IPS-NIHi7 (cell line): ENCODE data around the gene GSTA2.
"Not testable (repeated sequence)": the region's sequence is repeated elsewhere in the genome, so short reads cannot be mapped to it uniquely, and the experiment has no call there.

ENCODE experiments used
- DNase-seq: peaks from one replicate; pipeline ENCODE4 v3.0.0; 2012; ENCODE audit warnings: mixed read lengths; ENCODE audit errors: extremely low spot score

The GSTA2 gene

DNA sequence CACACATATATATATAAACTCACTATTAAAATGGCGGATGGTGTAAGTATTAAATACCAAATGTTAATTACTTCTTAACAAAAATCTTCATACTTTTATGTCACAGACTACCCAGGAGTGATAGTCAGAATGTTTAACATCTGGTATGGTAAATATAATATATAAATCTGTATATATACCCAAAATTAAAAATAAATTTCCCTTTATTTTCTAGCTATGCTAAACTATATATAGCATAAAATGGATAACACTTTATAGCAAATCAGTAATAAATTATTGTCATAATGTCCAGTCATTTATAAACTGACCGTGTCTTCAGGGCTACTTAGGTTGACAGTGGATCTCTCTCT, 37.1 kb downstream of the GSTA2 start:
- DNase-seq = no peak

DNA sequence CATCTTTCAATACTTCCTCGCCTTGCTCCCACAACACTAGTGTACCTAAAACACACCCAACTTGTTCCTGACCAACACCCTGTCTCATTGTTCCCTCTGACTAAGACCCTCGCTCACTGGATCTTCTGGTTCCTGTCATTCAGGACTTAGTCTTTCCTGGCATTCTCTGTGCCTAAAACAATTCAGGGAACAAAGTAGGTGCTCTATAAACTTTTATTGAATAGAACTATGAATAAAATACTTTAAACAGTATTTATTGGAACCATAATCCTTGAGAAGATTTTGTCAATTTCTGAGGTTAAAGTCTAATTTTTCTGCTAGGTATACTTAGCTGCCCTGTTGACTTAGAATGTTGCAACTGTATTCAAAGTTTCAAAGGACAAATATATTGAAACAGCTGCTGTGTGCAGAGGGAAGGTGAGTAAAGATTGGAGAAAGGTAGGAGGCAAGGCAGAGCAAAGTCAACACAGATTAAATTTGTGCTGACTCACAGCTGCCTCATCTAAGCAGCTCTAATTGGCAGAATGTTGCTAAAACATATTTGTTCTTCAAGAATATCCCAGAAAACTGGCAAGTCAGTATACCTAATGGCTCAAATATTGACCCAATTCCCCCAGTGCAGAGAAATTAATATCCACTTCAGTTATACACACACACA, 37.6 kb downstream of the GSTA2 start:
- no peak for DNase-seq

- no peak for DNase-seq
Measured at GRCh38 chr6:52725143-52725534, 38.1 kb downstream of the GSTA2 start.

GRCh38 chr6:52724406-52725121, 38.7 kb downstream of the GSTA2 start:
- DNase-seq = peak; percentile 86

DNA sequence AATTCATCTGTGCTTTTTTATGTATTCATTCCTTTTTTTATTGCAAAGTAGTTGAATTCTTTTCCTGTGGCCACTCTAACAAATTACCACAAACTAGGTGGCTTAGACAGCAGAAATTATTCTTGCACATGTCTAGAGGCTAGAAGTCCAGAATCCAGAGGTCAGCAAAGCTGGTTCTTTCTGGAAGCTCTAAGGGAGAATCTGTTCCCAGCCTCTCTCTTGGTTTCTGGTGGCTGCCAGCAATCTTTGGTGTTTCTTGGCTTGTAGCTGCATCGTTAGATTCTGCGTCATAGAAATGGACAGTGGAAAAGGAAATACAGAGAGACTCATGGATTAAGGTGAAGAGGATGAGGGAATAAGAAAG, 39.3 kb downstream of the GSTA2 start:
- DNase-seq = no peak

GRCh38 chr6:52720321-52720720, 43.0 kb downstream of the GSTA2 start:
- DNase-seq = no peak

DNA sequence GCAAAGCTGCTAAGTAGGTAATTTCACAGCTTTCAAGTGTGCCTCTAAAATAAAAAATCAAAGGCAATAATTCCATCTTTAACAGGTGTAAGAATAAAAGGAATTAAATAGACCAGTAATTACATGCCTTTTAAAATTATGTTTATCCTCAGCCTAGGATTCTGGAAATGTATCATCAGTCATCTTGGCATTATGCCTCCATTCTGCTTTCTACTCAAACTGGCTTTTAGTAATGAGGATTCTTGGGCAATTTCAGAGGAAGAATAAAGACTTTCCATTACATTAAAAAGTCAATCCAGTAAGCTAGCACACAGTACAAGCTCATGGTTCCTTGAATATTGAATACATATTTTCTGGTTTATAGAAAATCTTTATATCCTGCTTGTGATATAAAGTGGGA, 44.7 kb downstream of the GSTA2 start:
- no peak for DNase-seq

GRCh38 chr6:52714761-52715160, 48.5 kb downstream of the GSTA2 start:
- not testable (repeated sequence) for DNase-seq

- DNase-seq = no peak
Measured at GRCh38 chr6:52712136-52712535, 51.1 kb downstream of the GSTA2 start.

DNA sequence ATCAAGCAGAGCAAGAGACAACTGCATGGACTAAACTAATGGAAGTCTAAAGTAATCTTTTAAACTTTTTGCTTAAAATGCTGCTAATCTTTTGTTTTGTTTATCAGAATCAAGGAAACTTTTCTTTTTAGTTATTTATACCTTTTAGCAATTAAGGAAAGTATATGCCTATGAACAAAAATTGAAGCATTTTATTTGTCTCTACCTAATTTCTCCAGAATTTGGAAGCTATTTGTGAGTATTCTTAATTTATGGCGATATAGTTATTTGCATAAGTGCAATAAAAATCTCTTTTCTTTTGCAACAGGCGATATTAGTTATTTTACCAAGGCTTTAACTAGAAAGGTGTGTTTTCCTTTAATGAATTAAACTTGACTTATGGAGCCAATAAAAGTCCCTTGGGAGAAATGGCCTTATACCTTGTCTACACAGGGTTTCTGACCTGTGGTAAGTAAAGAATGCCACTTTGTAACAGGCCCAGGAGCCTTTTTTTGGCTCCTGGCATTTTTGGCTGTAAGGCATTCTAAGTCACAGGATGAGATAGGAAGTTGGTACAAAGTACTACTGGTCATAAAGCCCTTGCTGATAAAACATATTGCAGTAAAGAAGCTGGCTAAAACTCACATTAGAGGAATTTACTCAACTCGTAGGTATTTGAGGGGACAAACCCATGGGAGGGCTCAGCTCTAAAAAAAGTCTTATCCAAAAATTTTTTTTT, 55.2 kb downstream of the GSTA2 start:
- DNase-seq = no peak

DNA sequence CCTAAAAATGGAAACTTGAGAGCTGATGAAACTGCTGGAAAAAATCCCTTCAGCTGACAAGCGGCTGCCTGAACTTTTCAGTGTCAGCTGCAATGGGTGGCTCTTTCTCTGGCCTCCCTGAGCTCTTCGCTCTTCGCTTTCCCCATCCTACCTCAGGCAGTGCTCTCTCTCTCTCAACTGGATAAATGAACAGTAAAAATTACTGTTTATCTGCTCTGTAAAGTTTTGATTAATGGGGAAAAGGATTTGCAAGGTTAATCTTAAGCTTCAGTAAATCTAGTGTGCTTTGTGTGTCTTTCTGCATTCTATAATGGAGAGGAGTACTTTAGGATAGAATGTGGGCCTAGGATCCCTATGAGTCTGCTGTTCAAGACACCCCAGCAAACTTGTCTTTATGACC, 57.3 kb downstream of the GSTA2 start:
- no peak for DNase-seq

- DNase-seq = not testable (repeated sequence)
Measured at GRCh38 chr6:52704781-52705502, 58.3 kb downstream of the GSTA2 start.

GRCh38 chr6:52704060-52704459, 59.2 kb downstream of the GSTA2 start:
- no peak for DNase-seq
